Osteoblast (primary cell): ENCODE data around the gene TMEM125. TPM values are rescaled to one million over a fixed set of nuclear protein-coding genes. Genes with fewer than 3 reads are reported as not detected.

ENCODE experiments used
- DNase-seq: peaks from one replicate; pipeline ENCODE4 v3.0.0; 2011; ENCODE audit warnings: low spot score, mixed read lengths; ENCODE audit not compliant: insufficient read length; ENCODE audit errors: missing footprints
- H2AFZ ChIP-seq: 2 replicates; pipeline ENCODE4 v1.6.0; 2011; ENCODE audit warnings: mild to moderate bottlenecking, low read length
- H3K27ac ChIP-seq: 2 replicates; pipeline ENCODE4 v1.5.1; 2011; ENCODE audit warnings: mild to moderate bottlenecking, low read depth, low read length, moderate library complexity
- H3K27me3 ChIP-seq: 2 replicates; pipeline ENCODE4 v1.6.0; 2012; ENCODE audit warnings: mild to moderate bottlenecking, control low read depth, inconsistent platforms, low read length, moderate library complexity; ENCODE audit not compliant: insufficient read depth
- H3K36me3 ChIP-seq: 2 replicates; pipeline ENCODE4 v1.5.1; 2011; ENCODE audit warnings: mild to moderate bottlenecking, low read length, control low read depth, moderate library complexity; ENCODE audit not compliant: insufficient read depth
- H3K4me1 ChIP-seq: 2 replicates; pipeline ENCODE4 v1.5.1; 2011; ENCODE audit warnings: mild to moderate bottlenecking, low read length, control low read depth, moderate library complexity; ENCODE audit not compliant: insufficient read depth
- H3K4me2 ChIP-seq: 2 replicates; pipeline ENCODE4 v1.6.0; 2011; ENCODE audit warnings: mild to moderate bottlenecking, low read length; ENCODE audit not compliant: insufficient read depth
- H3K4me3 ChIP-seq: fragments of 200-600 bp; sonication (generic); 3 replicates; pipeline ENCODE4 v1.5.1; 2012; ENCODE audit warnings: mild to moderate bottlenecking, low read length, inconsistent platforms; ENCODE audit not compliant: insufficient read depth
- H3K79me2 ChIP-seq: 2 replicates; pipeline ENCODE4 v1.6.0; 2012; ENCODE audit warnings: mild to moderate bottlenecking, low read length, control low read depth, inconsistent platforms; ENCODE audit not compliant: insufficient read depth
- H3K9me3 ChIP-seq: 2 replicates; pipeline ENCODE4 v1.5.1; 2011; ENCODE audit warnings: low read depth, low read length, control low read depth
- H4K20me1 ChIP-seq: 2 replicates; pipeline ENCODE4 v1.6.0; 2012; ENCODE audit warnings: mild to moderate bottlenecking, low read length, control low read depth; ENCODE audit not compliant: insufficient read depth
- total RNA-seq: library from RNA; depleted of rRNA; stranded (reverse); fragments of >200 nt; gene quantifications from 2 replicates; pipeline ENCODE4 v1.2.3, GENCODE V29; 2012
- TF ChIP-seq, protein P1 (sequence below): IDR thresholded peaks from 2 replicates; pipeline ENCODE4 v1.5.1; 2011; ENCODE audit warnings: mild to moderate bottlenecking, low read depth, low read length, moderate library complexity; ENCODE audit errors: extremely low read depth

TMEM125 gene
- total RNA-seq, 1 donor: not detected

DNA sequence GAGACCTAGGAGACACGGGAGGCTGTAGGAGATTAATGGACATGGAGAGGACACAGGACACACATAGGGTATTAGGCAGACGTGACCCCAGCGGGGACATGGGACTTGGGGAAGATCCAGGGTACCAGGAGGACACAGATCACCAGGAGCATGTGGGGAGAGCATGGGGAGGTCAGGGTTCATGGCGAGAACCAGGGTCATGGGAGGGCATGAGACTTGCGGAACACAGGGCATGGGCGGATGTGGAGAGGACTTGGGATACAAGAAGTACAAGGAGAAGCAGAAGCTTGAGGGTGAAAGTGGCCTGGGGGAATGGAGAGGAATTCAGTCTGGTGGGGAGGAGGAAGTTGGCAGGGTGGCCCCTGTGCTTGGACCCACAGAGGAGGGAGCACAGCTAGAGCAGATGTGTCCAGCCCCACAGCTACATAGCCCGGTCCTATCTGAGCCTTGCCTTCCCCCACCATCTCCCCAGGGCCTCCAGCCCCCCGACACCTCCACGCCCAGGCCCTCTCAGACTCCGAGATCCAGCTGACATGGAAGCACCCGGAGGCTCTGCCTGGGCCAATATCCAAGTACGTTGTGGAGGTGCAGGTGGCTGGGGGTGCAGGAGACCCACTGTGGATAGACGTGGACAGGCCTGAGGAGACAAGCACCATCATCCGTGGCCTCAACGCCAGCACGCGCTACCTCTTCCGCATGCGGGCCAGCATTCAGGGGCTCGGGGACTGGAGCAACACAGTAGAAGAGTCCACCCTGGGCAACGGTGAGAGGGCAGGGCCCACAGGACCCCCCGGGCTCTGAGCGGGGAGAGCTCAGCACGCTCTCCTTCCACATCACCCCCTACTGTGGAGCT lies 43.1 kb downstream of the TMEM125 start:
- no peaks in the 10 kb centered on the region for H3K36me3 ChIP-seq
- H3K79me2 ChIP-seq: no peaks in the 10 kb centered on the region
- no peaks in the 10 kb centered on the region for H4K20me1 ChIP-seq
- H3K9me3 ChIP-seq: no peaks in the 10 kb centered on the region
- no peak for DNase-seq
- no peaks in the 10 kb centered on the region for H3K4me1 ChIP-seq
- H2AFZ ChIP-seq: no peak overlapping the region
- no peak overlapping the region for H3K4me3 ChIP-seq
- H3K4me2 ChIP-seq: no peak overlapping the region
- H3K27me3 ChIP-seq: no peaks in the 10 kb centered on the region
- TF ChIP-seq, protein P1, sequence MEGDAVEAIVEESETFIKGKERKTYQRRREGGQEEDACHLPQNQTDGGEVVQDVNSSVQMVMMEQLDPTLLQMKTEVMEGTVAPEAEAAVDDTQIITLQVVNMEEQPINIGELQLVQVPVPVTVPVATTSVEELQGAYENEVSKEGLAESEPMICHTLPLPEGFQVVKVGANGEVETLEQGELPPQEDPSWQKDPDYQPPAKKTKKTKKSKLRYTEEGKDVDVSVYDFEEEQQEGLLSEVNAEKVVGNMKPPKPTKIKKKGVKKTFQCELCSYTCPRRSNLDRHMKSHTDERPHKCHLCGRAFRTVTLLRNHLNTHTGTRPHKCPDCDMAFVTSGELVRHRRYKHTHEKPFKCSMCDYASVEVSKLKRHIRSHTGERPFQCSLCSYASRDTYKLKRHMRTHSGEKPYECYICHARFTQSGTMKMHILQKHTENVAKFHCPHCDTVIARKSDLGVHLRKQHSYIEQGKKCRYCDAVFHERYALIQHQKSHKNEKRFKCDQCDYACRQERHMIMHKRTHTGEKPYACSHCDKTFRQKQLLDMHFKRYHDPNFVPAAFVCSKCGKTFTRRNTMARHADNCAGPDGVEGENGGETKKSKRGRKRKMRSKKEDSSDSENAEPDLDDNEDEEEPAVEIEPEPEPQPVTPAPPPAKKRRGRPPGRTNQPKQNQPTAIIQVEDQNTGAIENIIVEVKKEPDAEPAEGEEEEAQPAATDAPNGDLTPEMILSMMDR: no peak
- no peak overlapping the region for H3K27ac ChIP-seq

DNA sequence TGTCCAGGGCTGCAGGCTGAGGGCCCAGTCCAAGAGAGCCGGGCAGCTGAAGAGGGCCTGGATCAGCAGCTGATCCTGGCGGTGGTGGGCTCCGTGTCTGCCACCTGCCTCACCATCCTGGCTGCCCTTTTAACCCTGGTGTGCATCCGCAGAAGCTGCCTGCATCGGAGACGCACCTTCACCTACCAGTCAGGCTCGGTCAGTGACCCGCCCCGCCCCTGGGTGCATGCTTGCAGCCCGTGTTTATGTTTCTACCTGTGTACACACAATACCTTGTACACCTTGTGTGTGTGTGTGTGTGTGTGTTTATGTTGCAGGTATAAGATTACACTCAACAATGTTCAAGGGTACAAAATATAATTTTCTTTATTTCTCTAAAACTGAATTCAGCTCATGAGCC lies 44.0 kb downstream of the TMEM125 start:
- no peak overlapping the region for H3K27ac ChIP-seq
- H3K27me3 ChIP-seq: no peaks in the 10 kb centered on the region
- DNase-seq: no peak
- no peaks in the 10 kb centered on the region for H3K79me2 ChIP-seq
- no peak overlapping the region for H3K4me2 ChIP-seq
- no peaks in the 10 kb centered on the region for H3K9me3 ChIP-seq
- H3K4me3 ChIP-seq: no peak overlapping the region
- TF ChIP-seq, protein P1: no peak
- no peak overlapping the region for H2AFZ ChIP-seq
- no peaks in the 10 kb centered on the region for H3K4me1 ChIP-seq
- H4K20me1 ChIP-seq: no peaks in the 10 kb centered on the region
- H3K36me3 ChIP-seq: no peaks in the 10 kb centered on the region

DNA sequence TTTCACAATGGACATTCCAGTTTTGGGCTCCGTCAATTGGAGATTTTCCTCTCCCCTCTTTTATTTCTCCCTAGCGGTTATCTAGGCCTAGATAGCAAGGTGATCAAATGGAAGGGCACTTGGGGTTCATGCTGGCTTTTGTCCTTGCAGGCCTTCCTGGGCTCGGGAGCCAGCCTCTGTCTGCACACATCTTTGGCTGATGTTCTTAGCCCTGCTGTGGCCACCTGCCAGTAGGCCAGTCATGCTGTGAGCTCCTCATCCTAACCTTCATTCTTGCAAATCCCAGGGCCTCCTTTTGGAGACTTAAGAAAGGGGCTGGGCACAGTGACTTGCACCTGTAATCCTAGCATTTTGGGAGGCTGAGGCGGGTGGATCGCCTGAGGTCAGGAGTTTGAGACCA lies 44.5 kb downstream of the TMEM125 start:
- no peak overlapping the region for H2AFZ ChIP-seq
- TF ChIP-seq, protein P1: no peak
- no peaks in the 10 kb centered on the region for H3K4me1 ChIP-seq
- no peaks in the 10 kb centered on the region for H3K36me3 ChIP-seq
- H3K27ac ChIP-seq: no peak overlapping the region
- DNase-seq: no peak
- H3K4me3 ChIP-seq: no peak overlapping the region
- no peaks in the 10 kb centered on the region for H3K79me2 ChIP-seq
- no peak overlapping the region for H3K4me2 ChIP-seq
- no peaks in the 10 kb centered on the region for H3K9me3 ChIP-seq
- no peaks in the 10 kb centered on the region for H3K27me3 ChIP-seq
- no peaks in the 10 kb centered on the region for H4K20me1 ChIP-seq

DNA sequence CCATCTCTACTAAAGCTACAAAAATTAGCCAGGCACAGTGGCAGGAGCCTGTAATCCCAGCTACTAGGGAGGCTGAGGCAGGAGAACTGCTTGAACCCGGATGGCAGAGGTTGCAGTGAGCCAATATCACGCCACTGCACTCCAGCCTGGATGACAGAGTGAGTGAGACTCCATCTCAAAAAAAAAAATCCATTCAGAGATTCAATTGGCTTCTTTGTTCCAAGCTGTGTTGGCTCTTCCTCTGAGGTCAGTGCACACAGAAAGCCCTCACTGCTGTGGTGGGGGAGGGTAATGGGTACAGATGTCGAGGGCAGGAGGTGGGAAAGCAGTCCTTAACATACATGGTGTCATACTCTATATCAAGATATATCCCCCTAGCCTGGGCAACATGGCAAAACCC lies 45.7 kb downstream of the TMEM125 start:
- Histone ChIP-seq H3K4me3 (no peak overlapping the region), H3K79me2 (no peaks in the 10 kb centered on the region), H3K36me3 (no peaks in the 10 kb centered on the region), H4K20me1 (no peaks in the 10 kb centered on the region), H3K9me3 (no peaks in the 10 kb centered on the region), H3K4me1 (no peaks in the 10 kb centered on the region), H3K27me3 (no peaks in the 10 kb centered on the region), H3K4me2 (no peak overlapping the region), H3K27ac (no peak overlapping the region), H2AFZ (no peak overlapping the region)
- DNase-seq: no peak
- TF ChIP-seq, protein P1: no peak
